ENCODE data around the gene SOX11. TPM values are rescaled to one million over a fixed set of nuclear protein-coding genes. Genes with fewer than 3 reads are reported as not detected.

The SOX11 gene
- total RNA-seq, 2 experiments from 2014 or later: 7.7 to 13.0 TPM

GRCh38 chr2:5685225-5685624, 7.0 kb upstream of the SOX11 start:
- Histone ChIP-seq H3K79me2 (ENCODE audit: insufficient read depth, low read depth, low read length) (no peaks in the 10 kb centered on the region), H2AFZ (ENCODE audit: low read length) (no peak overlapping the region), H3K9me3 (ENCODE audit: low read length) (no peaks in the 10 kb centered on the region), H4K20me1 (ENCODE audit: insufficient read depth, low read length) (no peaks in the 10 kb centered on the region), H3K4me2 (ENCODE audit: low read length) (no peak overlapping the region), H3K27ac (ENCODE audit: low read depth, low read length, poor library complexity, severe bottlenecking) (no peak overlapping the region), H3K36me3 (ENCODE audit: insufficient read depth, low read length) (no peaks in the 10 kb centered on the region), H3K4me3 (ENCODE audit: low read depth, low read length, poor library complexity, severe bottlenecking) (no peak overlapping the region), H3K4me1 (ENCODE audit: insufficient read depth, low read length, poor library complexity, severe bottlenecking) (no peaks in the 10 kb centered on the region), H3K9me2 (ENCODE audit: insufficient read depth, low read length) (no peaks in the 10 kb centered on the region)
- ChIA-PET POLR2A (interaction anchor here (1.1 kb wide), 1 partner anchor 10 kb away, joined by 8 read pairs; no protein-coding TSS in a partner anchor), CTCF (ENCODE audit: unreplicated experiment) (no interaction called here)
- no TSS peak for BruUV-seq (replicated peaks)
- intact Hi-C loops (cut with micrococcal nuclease; ENCODE audit: unreplicated experiment): no loop called here
- no peak for DNase-seq (ENCODE audit: low spot score)
- TF ChIP-seq EZH2phosphoT487 (IDR thresholded peaks at IDR 0.05; ENCODE audit: borderline replicate concordance, low read depth, low read length) (no peak), CTCF (conservative IDR thresholded peaks at IDR 0.05; ENCODE audit: low read length) (no peak)

GRCh38 chr2:5686068-5686467, 6.1 kb upstream of the SOX11 start:
- no TSS peak for BruUV-seq (replicated peaks)
- no peaks in the 10 kb centered on the region for H3K9me3 ChIP-seq (ENCODE audit: low read length)
- H3K4me1 ChIP-seq (ENCODE audit: insufficient read depth, low read length, poor library complexity, severe bottlenecking): no peaks in the 10 kb centered on the region
- TF ChIP-seq EZH2phosphoT487 (IDR thresholded peaks at IDR 0.05; ENCODE audit: borderline replicate concordance, low read depth, low read length): no peak
- no peak for TF ChIP-seq CTCF (conservative IDR thresholded peaks at IDR 0.05; ENCODE audit: low read length)
- DNase-seq (ENCODE audit: low spot score): no peak
- no peak overlapping the region for H3K4me3 ChIP-seq (ENCODE audit: low read depth, low read length, poor library complexity, severe bottlenecking)
- H3K4me2 ChIP-seq (ENCODE audit: low read length): no peak overlapping the region
- CTCF ChIA-PET (ENCODE audit: unreplicated experiment): interaction anchor here (0.6 kb wide), 1 partner anchor 12 kb away, joined by 5 read pairs; no protein-coding TSS in a partner anchor
- POLR2A ChIA-PET: interaction anchor here (0.6 kb wide), 1 partner anchor 734 kb away, joined by 4 read pairs; no protein-coding TSS in a partner anchor
- no peaks in the 10 kb centered on the region for H3K36me3 ChIP-seq (ENCODE audit: insufficient read depth, low read length)
- no peak overlapping the region for H3K27ac ChIP-seq (ENCODE audit: low read depth, low read length, poor library complexity, severe bottlenecking)
- no peaks in the 10 kb centered on the region for H3K9me2 ChIP-seq (ENCODE audit: insufficient read depth, low read length)
- no peak overlapping the region for H2AFZ ChIP-seq (ENCODE audit: low read length)
- intact Hi-C loops (cut with micrococcal nuclease; ENCODE audit: unreplicated experiment): no loop called here
- H3K79me2 ChIP-seq (ENCODE audit: insufficient read depth, low read depth, low read length): no peaks in the 10 kb centered on the region
- H4K20me1 ChIP-seq (ENCODE audit: insufficient read depth, low read length): no peaks in the 10 kb centered on the region

GRCh38 chr2:5686536-5686935, 5.6 kb upstream of the SOX11 start:
- TF ChIP-seq EZH2phosphoT487 (IDR thresholded peaks at IDR 0.05; ENCODE audit: borderline replicate concordance, low read depth, low read length) (no peak), CTCF (conservative IDR thresholded peaks at IDR 0.05; ENCODE audit: low read length) (no peak)
- H3K4me1 ChIP-seq (ENCODE audit: insufficient read depth, low read length, poor library complexity, severe bottlenecking): no peaks in the 10 kb centered on the region
- no peak overlapping the region for H3K27ac ChIP-seq (ENCODE audit: low read depth, low read length, poor library complexity, severe bottlenecking)
- no peaks in the 10 kb centered on the region for H3K9me2 ChIP-seq (ENCODE audit: insufficient read depth, low read length)
- intact Hi-C loops (cut with micrococcal nuclease; ENCODE audit: unreplicated experiment): no loop called here
- no peak for DNase-seq (ENCODE audit: low spot score)
- no peak overlapping the region for H3K4me2 ChIP-seq (ENCODE audit: low read length)
- H3K4me3 ChIP-seq (ENCODE audit: low read depth, low read length, poor library complexity, severe bottlenecking): no peak overlapping the region
- H3K36me3 ChIP-seq (ENCODE audit: insufficient read depth, low read length): no peaks in the 10 kb centered on the region
- no peaks in the 10 kb centered on the region for H3K9me3 ChIP-seq (ENCODE audit: low read length)
- no peaks in the 10 kb centered on the region for H4K20me1 ChIP-seq (ENCODE audit: insufficient read depth, low read length)
- no TSS peak for BruUV-seq (replicated peaks)
- no peak overlapping the region for H2AFZ ChIP-seq (ENCODE audit: low read length)
- CTCF ChIA-PET (ENCODE audit: unreplicated experiment): no interaction called here
- H3K79me2 ChIP-seq (ENCODE audit: insufficient read depth, low read depth, low read length): no peaks in the 10 kb centered on the region
- POLR2A ChIA-PET: no interaction called here
